Neural progenitor cell (in vitro differentiated cells): Measurements from ENCODE around the gene PSAPL1. TPM values are rescaled to one million over a fixed set of nuclear protein-coding genes. Genes with fewer than 3 reads are reported as not detected.
A peak's percentile ranks its signal among the peaks of the same experiment; 100 is the strongest.

Source experiments
- DNase-seq: peaks from one replicate; pipeline ENCODE4 v3.0.0-alpha.2; 2016; ENCODE audit warnings: low spot score
- H2AFZ ChIP-seq: fragments of 200-600 bp; sonication (generic); replicated peaks from 2 replicates; pipeline ENCODE4 v1.6.1; 2016; ENCODE audit warnings: antibody characterized with exemption
- H3F3A ChIP-seq: fragments of 200-600 bp; sonication (generic); 2 replicates; pipeline ENCODE4 v1.6.1; 2016; ENCODE audit warnings: antibody characterized with exemption, low read depth
- H3K27ac ChIP-seq: fragments of 200-600 bp; sonication (generic); 2 replicates; pipeline ENCODE4 v1.5.1; 2016; ENCODE audit warnings: mild to moderate bottlenecking
- H3K27me3 ChIP-seq: fragments of 200-600 bp; sonication (generic); 2 replicates; pipeline ENCODE4 v1.6.1; 2016; ENCODE audit warnings: mild to moderate bottlenecking, moderate library complexity
- H3K36me3 ChIP-seq: fragments of 200-600 bp; sonication (generic); 2 replicates; pipeline ENCODE4 v1.5.1; 2016
- H3K4me1 ChIP-seq: fragments of 200-600 bp; sonication (generic); 2 replicates; pipeline ENCODE4 v1.6.1; 2016; ENCODE audit warnings: mixed run types
- H3K4me2 ChIP-seq: fragments of 200-600 bp; sonication (generic); 2 replicates; pipeline ENCODE4 v1.6.1; 2016
- H3K4me3 ChIP-seq: fragments of 200-600 bp; sonication (generic); 2 replicates; pipeline ENCODE4 v1.5.1; 2016
- H3K79me2 ChIP-seq: fragments of 200-600 bp; sonication (generic); 2 replicates; pipeline ENCODE4 v1.6.1; 2016; ENCODE audit warnings: low read depth
- H3K9ac ChIP-seq: fragments of 200-600 bp; sonication (generic); 2 replicates; pipeline ENCODE4 v1.6.1; 2016
- H3K9me3 ChIP-seq: fragments of 200-600 bp; sonication (generic); 2 replicates; pipeline ENCODE4 v1.5.1; 2016; ENCODE audit warnings: low read depth
- H4K20me1 ChIP-seq: fragments of 200-600 bp; sonication (generic); 2 replicates; pipeline ENCODE4 v1.6.1; 2016; ENCODE audit warnings: low read depth
- H3K27ac Mint-ChIP-seq: 3 replicates; pipeline ENCODE4 v1.8.0; 2021; ENCODE audit warnings: mixed read lengths
- H3K27me3 Mint-ChIP-seq: 2 replicates; pipeline ENCODE4 v1.8.0; 2022; ENCODE audit warnings: low read depth, mild to moderate bottlenecking, inconsistent platforms, moderate library complexity, mixed read lengths; ENCODE audit not compliant: insufficient read depth
- H3K36me3 Mint-ChIP-seq: 3 replicates; pipeline ENCODE4 v1.8.0; 2021; ENCODE audit warnings: mixed read lengths
- H3K4me1 Mint-ChIP-seq: 3 replicates; pipeline ENCODE4 v1.8.0; 2021; ENCODE audit warnings: mixed read lengths
- H3K4me3 Mint-ChIP-seq: 3 replicates; pipeline ENCODE4 v1.8.0; 2021; ENCODE audit warnings: mild to moderate bottlenecking, moderate library complexity, mixed read lengths
- H3K9me3 Mint-ChIP-seq: 3 replicates; pipeline ENCODE4 v1.8.0; 2020; ENCODE audit warnings: mixed read lengths
- CTCF ChIP-seq: fragments of 200-600 bp; sonication (generic); IDR thresholded peaks from 2 replicates; pipeline ENCODE4 v1.5.1; 2017; ENCODE audit warnings: antibody characterized with exemption, mild to moderate bottlenecking
- EZH2 ChIP-seq: fragments of 200-600 bp; sonication (generic); IDR thresholded peaks from 2 replicates; pipeline ENCODE4 v1.6.1; 2017; ENCODE audit warnings: antibody characterized with exemption, mild to moderate bottlenecking, moderate library complexity
- EZH2phosphoT487 ChIP-seq: fragments of 200-600 bp; sonication (generic); IDR thresholded peaks from 2 replicates; pipeline ENCODE4 v1.6.1; 2017; ENCODE audit warnings: antibody characterized with exemption
- total RNA-seq: library from RNA; depleted of rRNA; stranded (reverse); fragments of >200 nt; gene quantifications from 2 replicates; pipeline ENCODE4 v1.2.3, GENCODE V29; 2015; ENCODE audit warnings: low replicate concordance

PSAPL1 gene
- total RNA-seq, 1 donor from 2014 or later, result not detected

- H3K9ac ChIP-seq, result no peak overlapping the region
- no peak overlapping the region for H2AFZ ChIP-seq
- H3K4me3 ChIP-seq, result no peak overlapping the region
- peaks cover 8% of the 10 kb centered on the region for H3F3A ChIP-seq
- no peaks in the 10 kb centered on the region for H3K36me3 ChIP-seq
- Mint-ChIP-seq H3K27me3 (peaks cover 11% of the 10 kb centered on the region), H3K36me3 (no peaks in the 10 kb centered on the region), H3K4me3 (no peak overlapping the region), H3K27ac (peak overlapping the region; percentile 76), H3K9me3 (no peaks in the 10 kb centered on the region), H3K4me1 (peaks cover 45% of the 10 kb centered on the region)
- H3K4me2 ChIP-seq, result no peak overlapping the region
- H3K27ac ChIP-seq, result no peak overlapping the region
- H3K27me3 ChIP-seq, result no peaks in the 10 kb centered on the region
- H3K4me1 ChIP-seq, result peaks cover 21% of the 10 kb centered on the region
- H4K20me1 ChIP-seq, result no peaks in the 10 kb centered on the region
- H3K9me3 ChIP-seq, result no peaks in the 10 kb centered on the region
- DNase-seq, result no peak
- no peaks in the 10 kb centered on the region for H3K79me2 ChIP-seq
- TF ChIP-seq EZH2, result no peak
- no peak for TF ChIP-seq CTCF
- no peak for TF ChIP-seq EZH2phosphoT487
These were observed 45.0 kb downstream of the PSAPL1 start for GRCh38 chr4:7389719-7390118.

- Mint-ChIP-seq H3K27ac (peak overlapping the region; percentile 76), H3K27me3 (peaks cover 9% of the 10 kb centered on the region), H3K36me3 (no peaks in the 10 kb centered on the region), H3K4me3 (no peak overlapping the region), H3K9me3 (no peaks in the 10 kb centered on the region), H3K4me1 (peaks cover 40% of the 10 kb centered on the region)
- no peak overlapping the region for H3K4me3 ChIP-seq
- peaks cover 8% of the 10 kb centered on the region for H3F3A ChIP-seq
- H3K36me3 ChIP-seq, result no peaks in the 10 kb centered on the region
- H3K4me1 ChIP-seq, result peaks cover 17% of the 10 kb centered on the region
- no peak overlapping the region for H3K27ac ChIP-seq
- no peaks in the 10 kb centered on the region for H4K20me1 ChIP-seq
- no peak overlapping the region for H3K4me2 ChIP-seq
- no peak overlapping the region for H2AFZ ChIP-seq
- H3K9me3 ChIP-seq, result no peaks in the 10 kb centered on the region
- no peaks in the 10 kb centered on the region for H3K27me3 ChIP-seq
- H3K9ac ChIP-seq, result no peak overlapping the region
- DNase-seq, result no peak
- TF ChIP-seq EZH2phosphoT487 (no peak), CTCF (no peak), EZH2 (no peak)
- H3K79me2 ChIP-seq, result no peaks in the 10 kb centered on the region
These were observed 45.5 kb downstream of the PSAPL1 start for GRCh38 chr4:7389101-7389701.

- Histone ChIP-seq H3K4me3 (no peak overlapping the region), H3K4me2 (no peak overlapping the region), H4K20me1 (no peaks in the 10 kb centered on the region), H3K9me3 (no peaks in the 10 kb centered on the region), H3F3A (peaks cover 8% of the 10 kb centered on the region), H3K9ac (no peak overlapping the region), H3K27ac (no peak overlapping the region), H3K79me2 (no peaks in the 10 kb centered on the region), H3K27me3 (no peaks in the 10 kb centered on the region), H3K4me1 (peaks cover 17% of the 10 kb centered on the region), H2AFZ (no peak overlapping the region), H3K36me3 (no peaks in the 10 kb centered on the region)
- Mint-ChIP-seq H3K36me3 (no peaks in the 10 kb centered on the region), H3K27me3 (peaks cover 9% of the 10 kb centered on the region), H3K27ac (no peak overlapping the region), H3K4me3 (no peak overlapping the region), H3K9me3 (no peaks in the 10 kb centered on the region), H3K4me1 (peaks cover 34% of the 10 kb centered on the region)
- TF ChIP-seq EZH2phosphoT487, result no peak
- DNase-seq, result no peak
These were observed 46.1 kb downstream of the PSAPL1 start for GRCh38 chr4:7388627-7389026.

GRCh38 chr4:7387925-7388324 is 46.8 kb downstream of the PSAPL1 start:
- no peaks in the 10 kb centered on the region for H3K9me3 Mint-ChIP-seq
- H3K27ac Mint-ChIP-seq, result no peak overlapping the region
- Histone ChIP-seq H3K4me2 (no peak overlapping the region), H3K4me1 (peaks cover 17% of the 10 kb centered on the region), H3K79me2 (no peaks in the 10 kb centered on the region), H3K9me3 (no peaks in the 10 kb centered on the region), H3K27me3 (no peaks in the 10 kb centered on the region), H3K4me3 (no peak overlapping the region), H2AFZ (no peak overlapping the region), H3K9ac (no peak overlapping the region), H3F3A (peaks cover 8% of the 10 kb centered on the region), H3K27ac (no peak overlapping the region), H4K20me1 (no peaks in the 10 kb centered on the region), H3K36me3 (no peaks in the 10 kb centered on the region)
- TF ChIP-seq CTCF (no peak), EZH2 (no peak), EZH2phosphoT487 (no peak)
- peaks cover 34% of the 10 kb centered on the region for H3K4me1 Mint-ChIP-seq
- H3K4me3 Mint-ChIP-seq, result no peak overlapping the region
- peaks cover 9% of the 10 kb centered on the region for H3K27me3 Mint-ChIP-seq
- no peaks in the 10 kb centered on the region for H3K36me3 Mint-ChIP-seq
- DNase-seq, result no peak
